Psoas muscle (tissue), 8 donors: ENCODE data around the gene GPR157. TPM values are rescaled to one million over a fixed set of nuclear protein-coding genes. Genes with fewer than 3 reads are reported as not detected.

Experiments used
- ATAC-seq, 4 donors: fragments of 200-7000 bp; cut with Tn5 transposase; one replicate each; pipeline ENCODE4 v1.9.1; 2020; ENCODE audit warnings: moderate library complexity in 3 of 4, mild to moderate bottlenecking in 2 of 4
- DNase-seq, 2 donors: peaks; one replicate each; pipeline ENCODE4 v3.0.0-alpha.2; 2020
- H3K27ac ChIP-seq: fragments of 200-600 bp; one replicate; pipeline ENCODE4 v1.8.0; 2022
- H3K27me3 ChIP-seq, 3 donors: fragments of 200-600 bp in 1 of 3; one replicate each; pipeline versions ENCODE4 v1.6.1 to v1.8.0; 2013 to 2022; ENCODE audit warnings: low read length in 2 of 3, mild to moderate bottlenecking in 2 of 3, moderate library complexity in 1 of 3; ENCODE audit not compliant: insufficient read depth in 3 of 3
- H3K36me3 ChIP-seq, 2 donors: fragments of 200-600 bp in 1 of 2; one replicate each; pipeline versions ENCODE4 v1.6.1 to v1.8.0; 2013 to 2022; ENCODE audit warnings: low read depth in 1 of 2, mild to moderate bottlenecking in 1 of 2, moderate library complexity in 1 of 2; ENCODE audit not compliant: insufficient read depth in 1 of 2
- H3K4me1 ChIP-seq: fragments of 200-600 bp; one replicate; pipeline ENCODE4 v1.8.0; 2022
- H3K4me3 ChIP-seq: fragments of 200-600 bp; one replicate; pipeline ENCODE4 v1.8.0; 2022; ENCODE audit warnings: mild to moderate bottlenecking
- H3K9me3 ChIP-seq: fragments of 200-600 bp; one replicate; pipeline ENCODE4 v1.8.0; 2022
- CTCF ChIP-seq: fragments of 200-600 bp; IDR thresholded peaks from one replicate; pipeline ENCODE4 v1.8.0; 2022; ENCODE audit warnings: antibody characterized with exemption
- WGBS, 3 donors: extraction: QIAGEN DNeasy Blood & Tissue Kit; methylation state at CpG; one replicate each; pipeline versions ENCODE4 v1.1.6 to v1.1.7; 2013; 5-methylcytosine and 5-hydroxymethylcytosine counted together
- intact Hi-C, 2 donors: fragments of 100-400 bp; cut with DNase I; formaldehyde crosslinking; loops; one replicate each; pipeline versions ENCODE4 v1.11.0 to v1.14.2; 2022
- polyA plus RNA-seq, 3 donors: library from polyadenylated mRNA; stranded (reverse); fragments of 200-250 nt; gene quantifications; one replicate each; pipeline ENCODE4 v1.2.3, GENCODE V29; 2013
- total RNA-seq, 4 donors: library from RNA; stranded (reverse); fragmentation: NEBNext Ultra II Directional in 2 of 4; extraction: Animal tissue kit (Norgen Biotek cat#: 25700) in 2 of 4; gene quantifications; one replicate each; pipeline versions ENCODE4 v1.2.1 to v1.2.4, GENCODE V29; 2021 to 2023
- donor health status: healthy with polysubstance abuse.
- donor health status: DM: no; HTN: no; CAD: no; lungs with moderate emphysema.
- donor health status: Bipolar disorder and iron deficiency.
- donor health status: healthy.
- donor health status: DM: yes; HTN: yes; CAD: no.
- donor health status: DM: no; HTN: no; CAD: no.
- donor health status: DM: no; HTN: no; CAD: no.
- donor health status: DM: yes; HTN: yes; CAD: no.

GPR157 gene
- total and polyA plus RNA-seq, 7 donors, result 11.6 to 49.5 (median 21.6) TPM

GRCh38 chr1:9085306-9085940, 43.5 kb downstream of the GPR157 start:
- no peak for ATAC-seq
- no peaks in the 10 kb centered on the region for H3K27me3 ChIP-seq
- no peaks in the 10 kb centered on the region for H3K4me1 ChIP-seq
- no peaks in the 10 kb centered on the region for H3K9me3 ChIP-seq
- H3K27ac ChIP-seq, result no peak overlapping the region
- no peak for DNase-seq
- no peak overlapping the region for H3K4me3 ChIP-seq
- no peak for TF ChIP-seq CTCF
- no peaks in the 10 kb centered on the region for H3K36me3 ChIP-seq
- 84 to 89% (median 89%) methylated on average over 7 of the region's 7 CpGs for WGBS, 3 donors
- intact Hi-C loops, result no loop called here

- Histone ChIP-seq H3K27ac (no peak overlapping the region), H3K4me1 (no peaks in the 10 kb centered on the region), H3K36me3 (no peaks in the 10 kb centered on the region), H3K4me3 (no peak overlapping the region), H3K27me3 (no peaks in the 10 kb centered on the region), H3K9me3 (no peaks in the 10 kb centered on the region)
- ATAC-seq (peak in 1 of 4 donors; percentile 24), DNase-seq (no peak)
- TF ChIP-seq CTCF, result no peak
- 68 to 79% (median 74%) methylated on average over 8 of the region's 8 CpGs for WGBS, 3 donors
- intact Hi-C loops, result loop anchor here in 1 of 2 donors (1.0 kb wide), 1 partner anchor 48 kb away; no protein-coding TSS in a partner anchor
Measured at GRCh38 chr1:9084906-9085305, 44.0 kb downstream of the GPR157 start.

- Histone ChIP-seq H3K9me3 (no peaks in the 10 kb centered on the region), H3K27me3 (no peaks in the 10 kb centered on the region), H3K36me3 (no peaks in the 10 kb centered on the region), H3K4me3 (no peak overlapping the region), H3K27ac (no peak overlapping the region), H3K4me1 (no peaks in the 10 kb centered on the region)
- no peak for TF ChIP-seq CTCF
- 95 to 97% (median 95%) methylated on average over 3 of the region's 3 CpGs for WGBS, 3 donors
- no peak for DNase-seq
- no peak for ATAC-seq
- intact Hi-C loops, result no loop called here
Measured at GRCh38 chr1:9081473-9081872, 47.4 kb downstream of the GPR157 start.

- no peak for TF ChIP-seq CTCF
- H3K27ac ChIP-seq, result no peak overlapping the region
- intact Hi-C loops, result no loop called here
- DNase-seq (no peak), ATAC-seq (no peak)
- 85 to 93% (median 91%) methylated on average over 6 of the region's 6 CpGs for WGBS, 3 donors
- no peaks in the 10 kb centered on the region for H3K27me3 ChIP-seq
- no peaks in the 10 kb centered on the region for H3K4me1 ChIP-seq
- no peaks in the 10 kb centered on the region for H3K9me3 ChIP-seq
- H3K4me3 ChIP-seq, result no peak overlapping the region
- H3K36me3 ChIP-seq, result no peaks in the 10 kb centered on the region
Measured at GRCh38 chr1:9080705-9081291, 48.1 kb downstream of the GPR157 start.
